MM.1S (cell line): Measurements from ENCODE around the gene DNAH10.
"Not testable (repeated sequence)": the region's sequence is repeated elsewhere in the genome, so short reads cannot be mapped to it uniquely, and the experiment has no call there.

ENCODE experiments used
- DNase-seq: peaks from one replicate; pipeline ENCODE4 v3.0.0-alpha.2; 2015
- H2AFZ ChIP-seq: fragments of 300-600 bp; sonication (generic); 2 replicates; pipeline ENCODE4 v1.6.0; 2016; ENCODE audit warnings: antibody characterized with exemption, low read length
- H3F3A ChIP-seq: fragments of 300-600 bp; sonication (generic); 2 replicates; pipeline ENCODE4 v1.6.1; 2016; ENCODE audit warnings: mild to moderate bottlenecking, antibody characterized with exemption, low read length, moderate library complexity, mixed read lengths; ENCODE audit not compliant: insufficient read depth
- H3K27ac ChIP-seq: fragments of 300-600 bp; sonication (generic); 2 replicates; pipeline ENCODE4 v1.5.1; 2016; ENCODE audit warnings: mild to moderate bottlenecking, low read length
- H3K27me3 ChIP-seq: fragments of 300-600 bp; sonication (generic); replicated peaks from 2 replicates; pipeline ENCODE4 v1.6.0; 2016; ENCODE audit warnings: low read length; ENCODE audit not compliant: insufficient read depth
- H3K36me3 ChIP-seq: fragments of 300-600 bp; sonication (generic); replicated peaks from 2 replicates; pipeline ENCODE4 v1.6.1; 2016; ENCODE audit warnings: mild to moderate bottlenecking, low read length, mixed read lengths; ENCODE audit not compliant: insufficient read depth
- H3K4me1 ChIP-seq: fragments of 300-600 bp; sonication (generic); 2 replicates; pipeline ENCODE4 v1.6.1; 2016; ENCODE audit warnings: low read length, mixed read lengths
- H3K4me2 ChIP-seq: fragments of 300-600 bp; sonication (generic); 2 replicates; pipeline ENCODE4 v1.6.0; 2016; ENCODE audit warnings: low read depth, low read length
- H3K4me3 ChIP-seq: fragments of 300-600 bp; sonication (generic); 2 replicates; pipeline ENCODE4 v1.5.1; 2016; ENCODE audit warnings: low read length, mixed read lengths
- H3K79me2 ChIP-seq: fragments of 300-600 bp; sonication (generic); 2 replicates; pipeline ENCODE4 v1.6.1; 2016; ENCODE audit warnings: mixed run types, low read length, mixed read lengths
- H3K9ac ChIP-seq: fragments of 300-600 bp; sonication (generic); 2 replicates; pipeline ENCODE4 v1.6.1; 2016; ENCODE audit warnings: low read length, mixed read lengths
- H3K9me2 ChIP-seq: fragments of 300-600 bp; sonication (generic); replicated peaks from 2 replicates; pipeline ENCODE4 v1.6.1; 2016; ENCODE audit warnings: mild to moderate bottlenecking, low read length, mixed read lengths; ENCODE audit not compliant: insufficient read depth
- H3K9me3 ChIP-seq: fragments of 300-600 bp; sonication (generic); replicated peaks from 2 replicates; pipeline ENCODE4 v1.6.1; 2016; ENCODE audit warnings: mild to moderate bottlenecking, low read length, mixed read lengths; ENCODE audit not compliant: insufficient read depth
- H4K20me1 ChIP-seq: fragments of 300-600 bp; sonication (generic); 2 replicates; pipeline ENCODE4 v1.6.1; 2016; ENCODE audit warnings: mild to moderate bottlenecking, low read length, moderate library complexity, mixed read lengths; ENCODE audit not compliant: insufficient read depth
- CTCF ChIP-seq: fragments of 300-600 bp; sonication (generic); IDR thresholded peaks from 2 replicates; pipeline ENCODE4 v1.5.1; 2016; ENCODE audit warnings: antibody characterized with exemption, low read length, mixed read lengths
- EZH2 ChIP-seq: fragments of 300-600 bp; sonication (generic); optimal IDR thresholded peaks from 2 replicates; pipeline ENCODE3; 2017; ENCODE audit warnings: low read depth, mild to moderate bottlenecking, antibody characterized with exemption, low read length, mixed read lengths
- EZH2phosphoT487 ChIP-seq: fragments of 300-600 bp; sonication (generic); IDR thresholded peaks from 2 replicates; pipeline ENCODE4 v1.6.1; 2018; ENCODE audit warnings: antibody characterized with exemption, low read length

The DNAH10 gene

GRCh38 chr12:123946152-123946515, 184.0 kb downstream of the DNAH10 start:
- H3K9ac ChIP-seq: no peak overlapping the region
- no peak for DNase-seq
- H3K9me2 ChIP-seq: no peaks in the 10 kb centered on the region
- no peaks in the 10 kb centered on the region for H3K36me3 ChIP-seq
- H3K27ac ChIP-seq: no peak overlapping the region
- no peaks in the 10 kb centered on the region for H3K79me2 ChIP-seq
- H4K20me1 ChIP-seq: no peaks in the 10 kb centered on the region
- H3F3A ChIP-seq: no peaks in the 10 kb centered on the region
- H3K27me3 ChIP-seq: no peaks in the 10 kb centered on the region
- no peak overlapping the region for H3K4me2 ChIP-seq
- no peaks in the 10 kb centered on the region for H3K9me3 ChIP-seq
- no peak overlapping the region for H2AFZ ChIP-seq
- TF ChIP-seq EZH2 (no peak), CTCF (no peak), EZH2phosphoT487 (no peak)
- no peaks in the 10 kb centered on the region for H3K4me1 ChIP-seq
- H3K4me3 ChIP-seq: no peak overlapping the region

- H3K4me2 ChIP-seq, H3K4me1 ChIP-seq, H3K9me3 ChIP-seq, H3K79me2 ChIP-seq, H3K9me2 ChIP-seq, H3K9ac ChIP-seq, H3K4me3 ChIP-seq, H3K27me3 ChIP-seq, H2AFZ ChIP-seq, H3K36me3 ChIP-seq, DNase-seq, H4K20me1 ChIP-seq, H3F3A ChIP-seq, H3K27ac ChIP-seq: not testable (repeated sequence)
These were observed 184.7 kb downstream of the DNAH10 start for GRCh38 chr12:123946516-123947505.

DNA sequence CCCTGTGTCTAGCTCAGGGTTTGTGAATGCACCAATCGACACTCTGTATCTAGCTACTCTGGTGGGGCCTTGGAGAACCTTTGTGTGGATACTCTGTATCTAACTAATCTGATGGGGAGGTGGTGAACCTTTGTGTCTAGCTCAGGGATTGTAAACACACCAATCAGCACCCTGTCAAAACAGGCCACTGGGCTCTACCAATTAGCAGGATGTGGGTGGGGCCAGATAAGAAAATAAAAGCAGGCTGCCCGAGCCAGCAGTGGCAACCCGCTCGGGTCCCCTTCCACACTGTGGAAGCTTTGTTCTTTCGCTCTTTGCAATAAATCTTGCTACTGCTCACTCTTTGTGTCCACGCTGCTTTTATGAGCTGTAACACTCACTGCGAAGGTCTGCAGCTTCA, 185.4 kb downstream of the DNAH10 start:
- not testable (repeated sequence) for H3K79me2 ChIP-seq, H3K4me2 ChIP-seq, H3K27ac ChIP-seq, H3K4me1 ChIP-seq, H3K9me2 ChIP-seq, H3K4me3 ChIP-seq, H3K9me3 ChIP-seq, H3F3A ChIP-seq, H3K36me3 ChIP-seq, H3K27me3 ChIP-seq, H3K9ac ChIP-seq, H4K20me1 ChIP-seq, H2AFZ ChIP-seq, DNase-seq

DNA sequence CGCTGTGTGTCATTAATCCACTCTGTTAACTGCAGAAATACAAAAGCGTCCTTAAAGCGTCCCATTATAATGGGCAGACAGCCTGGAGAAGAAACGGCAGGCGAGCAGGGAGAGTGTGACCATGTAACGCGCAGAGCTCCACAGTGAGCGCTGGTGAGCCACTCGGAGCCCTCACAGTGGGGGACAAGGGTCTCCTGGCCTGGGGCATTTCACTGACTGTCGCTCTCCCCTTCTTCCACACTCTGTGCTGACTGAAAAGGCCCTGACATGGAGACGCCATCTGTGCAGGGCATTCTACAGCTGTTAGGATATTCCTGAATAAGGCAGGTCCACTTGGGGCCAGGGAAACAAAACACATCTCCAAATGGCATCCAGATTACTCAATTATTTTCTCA, 186.3 kb downstream of the DNAH10 start:
- no peak overlapping the region for H3K27ac ChIP-seq
- H3K4me1 ChIP-seq: no peaks in the 10 kb centered on the region
- DNase-seq: no peak
- H3K36me3 ChIP-seq: no peaks in the 10 kb centered on the region
- no peak overlapping the region for H2AFZ ChIP-seq
- no peak overlapping the region for H3K4me3 ChIP-seq
- no peaks in the 10 kb centered on the region for H3K27me3 ChIP-seq
- H3K9me2 ChIP-seq: no peaks in the 10 kb centered on the region
- H4K20me1 ChIP-seq: no peaks in the 10 kb centered on the region
- no peaks in the 10 kb centered on the region for H3F3A ChIP-seq
- H3K4me2 ChIP-seq: no peak overlapping the region
- H3K79me2 ChIP-seq: no peaks in the 10 kb centered on the region
- H3K9ac ChIP-seq: no peak overlapping the region
- no peak for TF ChIP-seq EZH2
- no peak for TF ChIP-seq EZH2phosphoT487
- no peak for TF ChIP-seq CTCF
- no peaks in the 10 kb centered on the region for H3K9me3 ChIP-seq
